Liver (tissue), 9 donors: Measurements from ENCODE around the gene FAM78A. TPM values are rescaled to one million over a fixed set of nuclear protein-coding genes. Genes with fewer than 3 reads are reported as not detected.

ENCODE experiments used
- DNase-seq: peaks from one replicate; pipeline ENCODE4 v3.0.0-alpha.2; 2017; ENCODE audit warnings: low spot score
- H3K27ac ChIP-seq, 2 donors: one replicate each; pipeline ENCODE4 v1.7.0; 2013; ENCODE audit warnings: inconsistent platforms in 2 of 2, low read length in 2 of 2, control low read depth in 1 of 2, low read depth in 1 of 2, mild to moderate bottlenecking in 1 of 2
- H3K27me3 ChIP-seq, 4 donors: one replicate each; pipeline versions ENCODE4 v1.6.1 to v1.7.0; 2013; ENCODE audit warnings: low read length in 3 of 4, inconsistent platforms in 1 of 4, mild to moderate bottlenecking in 1 of 4, moderate library complexity in 1 of 4; ENCODE audit not compliant: control insufficient read depth in 4 of 4, insufficient read depth in 4 of 4
- H3K36me3 ChIP-seq, 4 donors: one replicate each; pipeline versions ENCODE4 v1.6.1 to v1.7.0; 2013; ENCODE audit warnings: low read length in 3 of 4, mild to moderate bottlenecking in 3 of 4, low read depth in 1 of 4, moderate library complexity in 1 of 4; ENCODE audit not compliant: control insufficient read depth in 4 of 4, insufficient read depth in 3 of 4
- H3K4me1 ChIP-seq, 4 donors: one replicate each; pipeline versions ENCODE4 v1.6.1 to v1.7.0; 2013; ENCODE audit warnings: low read length in 3 of 4, mild to moderate bottlenecking in 3 of 4, moderate library complexity in 1 of 4; ENCODE audit not compliant: control insufficient read depth in 4 of 4, insufficient read depth in 4 of 4
- H3K4me3 ChIP-seq, 3 donors: one replicate each; pipeline versions ENCODE4 v1.6.1 to v1.7.0; 2013; ENCODE audit warnings: low read length in 3 of 3, control low read depth in 1 of 3, low read depth in 1 of 3, mild to moderate bottlenecking in 1 of 3
- H3K9ac ChIP-seq, 2 donors: one replicate each; pipeline ENCODE4 v1.7.0; 2013; ENCODE audit warnings: low read length in 2 of 2, mild to moderate bottlenecking in 2 of 2, moderate library complexity in 2 of 2, control low read depth in 1 of 2, low read depth in 1 of 2
- H3K9me3 ChIP-seq, 4 donors: one replicate each; pipeline versions ENCODE4 v1.6.1 to v1.7.0; 2013; ENCODE audit warnings: low read length in 3 of 4; ENCODE audit not compliant: control insufficient read depth in 4 of 4
- CTCF ChIP-seq: fragments of 150-350 bp; IDR thresholded peaks from 2 replicates; pipeline ENCODE4 v1.5.1; 2017; ENCODE audit warnings: improper control_type of control experiment, low read depth, low read length; ENCODE audit not compliant: missing input control
- EGR1 ChIP-seq, 2 donors: IDR thresholded peaks; 2 replicates each; pipeline ENCODE4 v1.6.1; 2016 to 2018; ENCODE audit warnings: antibody characterized with exemption in 2 of 2, low read depth in 2 of 2
- FOXA1 ChIP-seq: IDR thresholded peaks from 2 replicates; pipeline ENCODE4 v1.6.1; 2016; ENCODE audit warnings: antibody characterized with exemption
- FOXA2 ChIP-seq: IDR thresholded peaks from 2 replicates; pipeline ENCODE4 v1.6.1; 2016; ENCODE audit warnings: antibody characterized with exemption
- GABPA ChIP-seq, 2 donors: IDR thresholded peaks in 1 of 2; conservative IDR thresholded peaks in 1 of 2; 2 replicates each; pipeline ENCODE4 v1.6.1; 2016; ENCODE audit warnings: antibody characterized with exemption in 2 of 2, mild to moderate bottlenecking in 1 of 2, moderate library complexity in 1 of 2
- HNF4A ChIP-seq, 2 donors: conservative IDR thresholded peaks; 2 replicates each; pipeline ENCODE4 v1.6.1; 2016; ENCODE audit warnings: antibody characterized with exemption in 2 of 2, mild to moderate bottlenecking in 2 of 2
- HNF4G ChIP-seq: IDR thresholded peaks from 2 replicates; pipeline ENCODE4 v1.6.1; 2016; ENCODE audit warnings: antibody characterized with exemption
- JUND ChIP-seq, 2 donors: IDR thresholded peaks; 2 replicates each; pipeline ENCODE4 v1.6.1; 2016; ENCODE audit warnings: antibody characterized with exemption in 2 of 2
- NR2F2 ChIP-seq: IDR thresholded peaks from 2 replicates; pipeline ENCODE4 v1.6.1; 2016; ENCODE audit warnings: antibody characterized with exemption
- RAD21 ChIP-seq, 2 donors: IDR thresholded peaks; 2 replicates each; pipeline ENCODE4 v1.6.1; 2016; ENCODE audit warnings: antibody characterized with exemption in 2 of 2, mild to moderate bottlenecking in 2 of 2
- SP1 ChIP-seq: IDR thresholded peaks from 2 replicates; pipeline ENCODE4 v1.6.1; 2018; ENCODE audit warnings: antibody characterized with exemption, mild to moderate bottlenecking
- TAF1 ChIP-seq: conservative IDR thresholded peaks from 2 replicates; pipeline ENCODE4 v1.6.1; 2016; ENCODE audit warnings: antibody characterized with exemption, mild to moderate bottlenecking
- YY1 ChIP-seq: IDR thresholded peaks from 2 replicates; pipeline ENCODE4 v1.6.1; 2016; ENCODE audit warnings: antibody characterized with exemption, mild to moderate bottlenecking
- ZBTB33 ChIP-seq: IDR thresholded peaks from 2 replicates; pipeline ENCODE4 v1.6.1; 2016; ENCODE audit warnings: antibody characterized with exemption
- WGBS: extraction: QIAGEN DNeasy Blood & Tissue Kit; methylation state at CpG from one replicate; pipeline ENCODE4 v1.1.7; 2013; 5-methylcytosine and 5-hydroxymethylcytosine counted together
- polyA plus RNA-seq, 2 donors: library from polyadenylated mRNA; stranded (reverse) in 1 of 2; unstranded in 1 of 2; fragments of 200-250 nt in 1 of 2; fragments of >200 nt in 1 of 2; fragmentation: Nextera tagmentation in 1 of 2; extraction: Ambion mirVana in 1 of 2; gene quantifications; one replicate each; pipeline versions ENCODE4 v1.2.1 to v1.2.3, GENCODE V29; 2013 to 2015
- total RNA-seq, 2 donors: library from RNA; depleted of rRNA; stranded (reverse); fragments of >200 nt; gene quantifications; one replicate each; pipeline ENCODE4 v1.2.3, GENCODE V29; 2014
- TF ChIP-seq, protein P1 (sequence below): IDR thresholded peaks from 2 replicates; pipeline ENCODE4 v1.6.1; 2016; ENCODE audit warnings: antibody characterized with exemption
- TF ChIP-seq, protein P2 (sequence below): IDR thresholded peaks from 2 replicates; pipeline ENCODE4 v1.6.1; 2016; ENCODE audit warnings: antibody characterized with exemption, mild to moderate bottlenecking
- donor health status: healthy.
- donor health status: healthy.
- donor health status: healthy.
- donor health status: healthy.
- donor health status: healthy.

Gene FAM78A
- total and polyA plus RNA-seq, 4 donors: 0.25 to 6.6 (median 1.7) TPM

DNA sequence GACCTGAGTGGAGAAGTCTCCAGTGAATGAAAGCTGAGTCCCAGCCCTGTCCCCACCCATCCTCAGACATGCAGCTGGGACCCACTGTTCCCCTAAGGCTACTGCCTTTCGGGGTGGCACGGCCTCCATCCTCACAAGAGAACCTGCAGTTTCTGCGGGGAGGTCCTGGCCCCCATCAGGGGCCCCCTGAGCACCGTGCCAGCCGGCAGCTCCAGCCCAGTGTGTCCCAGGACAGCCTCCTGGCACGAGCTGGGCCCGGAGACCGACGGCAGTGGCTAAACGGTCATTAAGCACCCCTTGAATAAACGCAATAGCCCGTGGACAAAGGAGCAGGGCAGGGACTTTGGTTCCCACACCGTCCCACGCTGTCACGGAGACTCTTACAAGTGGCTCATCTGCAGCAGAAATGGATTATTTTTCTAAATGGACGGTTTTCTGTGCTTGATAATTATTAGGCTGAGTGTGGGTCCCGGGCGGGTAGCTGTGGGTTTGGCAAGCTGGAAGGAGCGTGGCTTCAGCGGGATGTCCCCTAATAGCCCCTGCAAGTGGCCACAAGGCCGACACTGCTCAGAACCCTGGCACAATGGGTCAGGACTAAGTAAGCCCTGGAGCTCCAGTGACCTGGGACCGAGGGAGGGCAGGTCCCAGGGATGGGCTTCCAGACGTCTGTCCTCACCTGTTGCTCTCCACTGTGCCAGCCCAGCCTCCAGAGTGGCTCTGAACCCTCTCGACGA lies 17.4 kb downstream of the FAM78A start:
- H3K27ac ChIP-seq: no peak overlapping the region
- peaks cover 0 to 2% (median 0%) of the 10 kb centered on the region in 4 donors for H3K36me3 ChIP-seq
- 85% methylated on average over 25 of the region's 25 CpGs for WGBS
- peaks cover 0 to 7% (median 2%) of the 10 kb centered on the region in 4 donors for H3K4me1 ChIP-seq
- DNase-seq: no peak
- H3K4me3 ChIP-seq: no peak overlapping the region
- no peak for TF ChIP-seq HNF4G
- no peak for TF ChIP-seq TAF1
- TF ChIP-seq, protein P1, sequence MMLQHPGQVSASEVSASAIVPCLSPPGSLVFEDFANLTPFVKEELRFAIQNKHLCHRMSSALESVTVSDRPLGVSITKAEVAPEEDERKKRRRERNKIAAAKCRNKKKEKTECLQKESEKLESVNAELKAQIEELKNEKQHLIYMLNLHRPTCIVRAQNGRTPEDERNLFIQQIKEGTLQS: no peak
- TF ChIP-seq YY1: no peak
- TF ChIP-seq, protein P2, sequence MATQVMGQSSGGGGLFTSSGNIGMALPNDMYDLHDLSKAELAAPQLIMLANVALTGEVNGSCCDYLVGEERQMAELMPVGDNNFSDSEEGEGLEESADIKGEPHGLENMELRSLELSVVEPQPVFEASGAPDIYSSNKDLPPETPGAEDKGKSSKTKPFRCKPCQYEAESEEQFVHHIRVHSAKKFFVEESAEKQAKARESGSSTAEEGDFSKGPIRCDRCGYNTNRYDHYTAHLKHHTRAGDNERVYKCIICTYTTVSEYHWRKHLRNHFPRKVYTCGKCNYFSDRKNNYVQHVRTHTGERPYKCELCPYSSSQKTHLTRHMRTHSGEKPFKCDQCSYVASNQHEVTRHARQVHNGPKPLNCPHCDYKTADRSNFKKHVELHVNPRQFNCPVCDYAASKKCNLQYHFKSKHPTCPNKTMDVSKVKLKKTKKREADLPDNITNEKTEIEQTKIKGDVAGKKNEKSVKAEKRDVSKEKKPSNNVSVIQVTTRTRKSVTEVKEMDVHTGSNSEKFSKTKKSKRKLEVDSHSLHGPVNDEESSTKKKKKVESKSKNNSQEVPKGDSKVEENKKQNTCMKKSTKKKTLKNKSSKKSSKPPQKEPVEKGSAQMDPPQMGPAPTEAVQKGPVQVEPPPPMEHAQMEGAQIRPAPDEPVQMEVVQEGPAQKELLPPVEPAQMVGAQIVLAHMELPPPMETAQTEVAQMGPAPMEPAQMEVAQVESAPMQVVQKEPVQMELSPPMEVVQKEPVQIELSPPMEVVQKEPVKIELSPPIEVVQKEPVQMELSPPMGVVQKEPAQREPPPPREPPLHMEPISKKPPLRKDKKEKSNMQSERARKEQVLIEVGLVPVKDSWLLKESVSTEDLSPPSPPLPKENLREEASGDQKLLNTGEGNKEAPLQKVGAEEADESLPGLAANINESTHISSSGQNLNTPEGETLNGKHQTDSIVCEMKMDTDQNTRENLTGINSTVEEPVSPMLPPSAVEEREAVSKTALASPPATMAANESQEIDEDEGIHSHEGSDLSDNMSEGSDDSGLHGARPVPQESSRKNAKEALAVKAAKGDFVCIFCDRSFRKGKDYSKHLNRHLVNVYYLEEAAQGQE: no peak
- no peak for TF ChIP-seq FOXA2
- no peak for TF ChIP-seq HNF4A (conservative IDR thresholded peaks at IDR 0.05)
- no peak for TF ChIP-seq CTCF
- no peak for TF ChIP-seq ZBTB33
- TF ChIP-seq SP1: no peak
- TF ChIP-seq RAD21 (IDR thresholded peaks at IDR 0.05): no peak
- no peak for TF ChIP-seq FOXA1
- no peak for TF ChIP-seq EGR1 (IDR thresholded peaks at IDR 0.05; ENCODE audit: low read depth in 2 of 2)
- no peak for TF ChIP-seq JUND (IDR thresholded peaks at IDR 0.05)
- no peak for TF ChIP-seq NR2F2
- no peaks in the 10 kb centered on the region for H3K27me3 ChIP-seq
- no peaks in the 10 kb centered on the region for H3K9me3 ChIP-seq
- H3K9ac ChIP-seq: no peak overlapping the region

- peaks cover 0 to 7% (median 2%) of the 10 kb centered on the region in 4 donors for H3K4me1 ChIP-seq
- H3K27me3 ChIP-seq: no peaks in the 10 kb centered on the region
- TF ChIP-seq, protein P2: no peak
- no peak for TF ChIP-seq YY1
- no peak for TF ChIP-seq CTCF
- TF ChIP-seq EGR1 (IDR thresholded peaks at IDR 0.05; ENCODE audit: low read depth in 2 of 2): no peak
- no peak for TF ChIP-seq NR2F2
- TF ChIP-seq FOXA1: no peak
- no peak for TF ChIP-seq SP1
- TF ChIP-seq HNF4G: no peak
- TF ChIP-seq GABPA (IDR thresholded peaks at IDR 0.05 in 1 of 2, conservative IDR thresholded peaks at IDR 0.05 in 1 of 2): no peak
- no peak for TF ChIP-seq TAF1
- WGBS: 82% methylated on average over 15 of the region's 15 CpGs
- H3K9me3 ChIP-seq: no peaks in the 10 kb centered on the region
- DNase-seq: no peak
- peaks cover 0 to 2% (median 0%) of the 10 kb centered on the region in 4 donors for H3K36me3 ChIP-seq
- no peak overlapping the region for H3K4me3 ChIP-seq
- no peak overlapping the region for H3K9ac ChIP-seq
- H3K27ac ChIP-seq: no peak overlapping the region
Observed at GRCh38 chr9:131258186-131258585, 18.1 kb downstream of the FAM78A start.
